OCI-LY7 (cell line): Measurements from ENCODE around the gene VIL1. TPM values are rescaled to one million over a fixed set of nuclear protein-coding genes. Genes with fewer than 3 reads are reported as not detected.

Experiments used
- BruUV-seq: library from RNA; stranded (reverse); fragments of 400-500 nt; replicated peaks from 2 replicates; lab custom pipeline; 2021; lab: Mats Ljungman, UMichigan
- CTCF ChIA-PET: fragments of 300-600 bp; sonication (Branson Sonifier 250); formaldehyde crosslinking; loops from one replicate; lab custom pipeline; 2022; ENCODE audit warnings: antibody characterized with exemption; ENCODE audit not compliant: unreplicated experiment; lab: Charles Lee
- POLR2A ChIA-PET: fragments of 300-600 bp; sonication (Branson Sonifier 250); formaldehyde crosslinking; loops from one replicate; lab custom pipeline; 2022; ENCODE audit warnings: antibody characterized with exemption; lab: Charles Lee
- DNase-seq: peaks from one replicate; pipeline ENCODE4 v3.0.0-alpha.2; 2015; ENCODE audit warnings: low spot score
- H2AFZ ChIP-seq: fragments of 200-600 bp; sonication (generic), shearing (Covaris generic); 2 replicates; pipeline ENCODE4 v1.6.1; 2014; ENCODE audit warnings: mild to moderate bottlenecking, antibody characterized with exemption, low read length, moderate library complexity
- H3K27ac ChIP-seq: fragments of 200-600 bp; sonication (generic); 2 replicates; pipeline ENCODE4 v1.5.1; 2014; ENCODE audit warnings: mixed run types, low read depth, mild to moderate bottlenecking, moderate library complexity, low read length, inconsistent platforms; ENCODE audit not compliant: poor library complexity, severe bottlenecking
- H3K36me3 ChIP-seq: fragments of 200-600 bp; sonication (generic); 2 replicates; pipeline ENCODE4 v1.6.1; 2014; ENCODE audit warnings: mild to moderate bottlenecking, antibody characterized with exemption, low read length, moderate library complexity, mixed read lengths; ENCODE audit not compliant: insufficient read depth
- H3K4me1 ChIP-seq: fragments of 200-600 bp; sonication (generic); 2 replicates; pipeline ENCODE4 v1.5.1; 2014; ENCODE audit warnings: mild to moderate bottlenecking, low read length; ENCODE audit not compliant: insufficient read depth, poor library complexity, severe bottlenecking
- H3K4me2 ChIP-seq: fragments of 200-600 bp; sonication (generic); 2 replicates; pipeline ENCODE4 v1.6.1; 2014; ENCODE audit warnings: mild to moderate bottlenecking, low read length
- H3K4me3 ChIP-seq: fragments of 200-600 bp; sonication (generic); 2 replicates; pipeline ENCODE4 v1.5.1; 2014; ENCODE audit warnings: mild to moderate bottlenecking, low read depth, low read length; ENCODE audit not compliant: poor library complexity, severe bottlenecking
- H3K79me2 ChIP-seq: fragments of 200-600 bp; sonication (generic); 2 replicates; pipeline ENCODE4 v1.6.1; 2016; ENCODE audit warnings: low read depth, mild to moderate bottlenecking, low read length, moderate library complexity, mixed read lengths; ENCODE audit not compliant: insufficient read depth
- H3K9me2 ChIP-seq: fragments of 200-600 bp; sonication (generic); 2 replicates; pipeline ENCODE4 v1.6.1; 2016; ENCODE audit warnings: mild to moderate bottlenecking, low read length, mixed read lengths; ENCODE audit not compliant: insufficient read depth
- H3K9me3 ChIP-seq: fragments of 200-600 bp; sonication (generic); 2 replicates; pipeline ENCODE4 v1.6.1; 2014; ENCODE audit warnings: mild to moderate bottlenecking, mixed run types, low read length, mixed read lengths
- H4K20me1 ChIP-seq: fragments of 200-600 bp; sonication (generic); 2 replicates; pipeline ENCODE4 v1.6.1; 2014; ENCODE audit warnings: mild to moderate bottlenecking, antibody characterized with exemption, low read length, moderate library complexity, mixed read lengths; ENCODE audit not compliant: insufficient read depth
- CTCF ChIP-seq: fragments of 200-600 bp; sonication (generic); conservative IDR thresholded peaks from 2 replicates; pipeline ENCODE4 v1.5.1; 2014; ENCODE audit warnings: mild to moderate bottlenecking, antibody characterized with exemption, low read length, moderate library complexity, mixed read lengths
- EZH2phosphoT487 ChIP-seq: fragments of 200-600 bp; sonication (generic); IDR thresholded peaks from 2 replicates; pipeline ENCODE4 v1.6.1; 2018; ENCODE audit warnings: low read depth, borderline replicate concordance, mild to moderate bottlenecking, mixed run types, antibody characterized with exemption, low read length, moderate library complexity, mixed read lengths
- intact Hi-C: fragments of 100-400 bp; cut with micrococcal nuclease; formaldehyde crosslinking; loops from one replicate; pipeline ENCODE4 v1.10.0; 2022; ENCODE audit not compliant: unreplicated experiment
- total RNA-seq, 2 experiments: library from RNA; depleted of rRNA in 1 of 2; stranded (reverse); fragments of >200 nt in 1 of 2; shearing (Covaris generic) in 1 of 2; gene quantifications; 2 replicates each; pipeline ENCODE4 v1.2.3, GENCODE V29; 2014 to 2022

Gene VIL1
- total RNA-seq, 2 experiments from 2014 or later: 0.47 TPM; not detected in 1

GRCh38 chr2:218448934-218449333 is 30.0 kb downstream of the VIL1 start:
- ChIA-PET CTCF (no interaction called here), POLR2A (no interaction called here)
- Histone ChIP-seq H3K79me2 (no peaks in the 10 kb centered on the region), H3K4me1 (no peaks in the 10 kb centered on the region), H4K20me1 (no peaks in the 10 kb centered on the region), H3K27ac (no peak overlapping the region), H3K4me2 (no peak overlapping the region), H3K36me3 (peaks cover 58% of the 10 kb centered on the region), H3K9me2 (no peaks in the 10 kb centered on the region), H3K4me3 (no peak overlapping the region), H2AFZ (no peak overlapping the region), H3K9me3 (no peaks in the 10 kb centered on the region)
- BruUV-seq: no TSS peak
- no peak for DNase-seq
- no peak for TF ChIP-seq CTCF
- TF ChIP-seq EZH2phosphoT487: no peak
- intact Hi-C loops: no loop called here

GRCh38 chr2:218452079-218452478 is 33.2 kb downstream of the VIL1 start:
- H3K4me2 ChIP-seq: no peak overlapping the region
- BruUV-seq: no TSS peak
- H3K4me1 ChIP-seq: no peaks in the 10 kb centered on the region

More at GRCh38 chr2:218452079-218452478, 33.2 kb downstream of the VIL1 start:
- intact Hi-C loops: no loop called here
- Histone ChIP-seq H3K36me3 (peaks cover 87% of the 10 kb centered on the region), H3K79me2 (no peaks in the 10 kb centered on the region), H3K27ac (no peak overlapping the region), H3K9me2 (no peaks in the 10 kb centered on the region), H4K20me1 (no peaks in the 10 kb centered on the region), H2AFZ (no peak overlapping the region), H3K9me3 (peaks cover 8% of the 10 kb centered on the region), H3K4me3 (no peak overlapping the region)
- ChIA-PET POLR2A (no interaction called here), CTCF (no interaction called here)
- no peak for TF ChIP-seq EZH2phosphoT487
- TF ChIP-seq CTCF: no peak
- DNase-seq: no peak
